CD4-positive, alpha-beta T cell treated with Interleukin-12 subunit alpha and Interleukin-12 subunit beta, for 1 hour (primary cell): Measurements from ENCODE around the gene POLG.

Source experiments
- DNase-seq: peaks from one replicate; pipeline ENCODE4 v3.0.0-alpha.2; 2020

POLG gene

GRCh38 chr15:89370120-89370977, 35.7 kb upstream of the POLG start:
- DNase-seq, result no peak

GRCh38 chr15:89369341-89369947, 34.8 kb upstream of the POLG start:
- DNase-seq, result no peak

- DNase-seq, result no peak
Measured at GRCh38 chr15:89368566-89369223, 34.1 kb upstream of the POLG start.

GRCh38 chr15:89367485-89368451, 33.1 kb upstream of the POLG start:
- DNase-seq, result no peak

- DNase-seq, result no peak
Measured at GRCh38 chr15:89366656-89367393, 32.2 kb upstream of the POLG start.

- DNase-seq, result no peak
Measured at GRCh38 chr15:89365462-89366065, 30.9 kb upstream of the POLG start.

GRCh38 chr15:89364741-89365450, 30.3 kb upstream of the POLG start:
- no peak for DNase-seq

- DNase-seq, result no peak
Measured at GRCh38 chr15:89364341-89364740, 29.7 kb upstream of the POLG start.

GRCh38 chr15:89363770-89364169, 29.1 kb upstream of the POLG start:
- no peak for DNase-seq

GRCh38 chr15:89363133-89363532, 28.5 kb upstream of the POLG start:
- no peak for DNase-seq

- DNase-seq, result no peak
Measured at GRCh38 chr15:89362203-89363101, 27.8 kb upstream of the POLG start.

GRCh38 chr15:89361451-89362202, 27.0 kb upstream of the POLG start:
- DNase-seq, result peak; percentile 62

GRCh38 chr15:89360294-89360971, 25.8 kb upstream of the POLG start:
- DNase-seq, result no peak

GRCh38 chr15:89359471-89360293, 25.1 kb upstream of the POLG start:
- no peak for DNase-seq

- peak; percentile 85 for DNase-seq
Measured at GRCh38 chr15:89358755-89359439, 24.3 kb upstream of the POLG start.

- no peak for DNase-seq
Measured at GRCh38 chr15:89358435-89358754, 23.8 kb upstream of the POLG start.
